ENCODE results near the gene PRKRIP1.
"Not testable (repeated sequence)": the region's sequence is repeated elsewhere in the genome, so short reads cannot be mapped to it uniquely, and the experiment has no call there.

The PRKRIP1 gene

GRCh38 chr7:102460467-102460866 lies 64.3 kb downstream of the PRKRIP1 start:
- DNase-seq, result no peak

- DNase-seq, result no peak
These were observed 67.8 kb downstream of the PRKRIP1 start for GRCh38 chr7:102463841-102464576.

DNA sequence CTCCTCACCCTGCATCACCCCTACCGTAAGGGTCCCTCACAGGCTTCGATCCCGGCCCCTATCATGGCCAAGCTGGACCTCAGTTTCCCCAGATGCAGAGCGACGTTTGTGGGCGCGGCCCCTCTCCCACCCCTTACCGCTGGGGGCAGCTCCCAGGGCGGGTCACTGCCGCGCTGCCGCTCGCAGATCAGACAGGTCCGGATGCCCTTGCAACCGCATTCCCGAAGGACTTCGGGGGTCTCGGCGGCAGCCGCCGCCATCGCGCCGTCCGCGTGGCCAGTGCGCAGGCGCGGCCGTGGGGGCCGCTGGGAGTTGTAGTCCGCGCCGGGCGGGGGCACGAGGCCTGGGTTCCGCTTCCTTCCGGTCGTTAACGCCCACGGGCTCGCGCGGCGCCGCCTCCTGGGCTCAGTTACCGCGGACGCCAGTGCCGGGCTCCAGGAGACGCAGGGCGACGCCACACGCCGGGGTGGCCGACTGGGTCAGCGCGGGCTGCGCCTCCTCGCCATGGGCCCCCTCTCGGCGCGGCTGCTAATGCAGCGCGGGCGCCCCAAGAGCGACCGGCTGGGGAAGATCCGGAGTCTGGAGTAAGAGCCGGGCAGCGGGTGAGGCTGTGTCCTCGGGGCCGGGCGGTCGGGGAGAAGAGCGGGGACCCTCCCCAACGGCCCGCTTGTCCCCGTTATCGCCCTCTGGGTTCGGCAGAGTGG lies 68.6 kb downstream of the PRKRIP1 start, which contains the start of the genes ALKBH4 and LRWD1:
ALKBH4 (minus strand) TSS at position 287 of the 704 bp plus-strand sequence; CDS start at position 260, 27 bp downstream.
LRWD1 (plus strand) TSS at position 408 of the 704 bp plus-strand sequence; CDS start at position 505, 97 bp downstream.
- peak; percentile 99 for DNase-seq

- DNase-seq, result no peak
These were observed 69.9 kb downstream of the PRKRIP1 start for GRCh38 chr7:102466097-102466496.

GRCh38 chr7:102467581-102468477 lies 71.7 kb downstream of the PRKRIP1 start:
- DNase-seq, result no peak

DNA sequence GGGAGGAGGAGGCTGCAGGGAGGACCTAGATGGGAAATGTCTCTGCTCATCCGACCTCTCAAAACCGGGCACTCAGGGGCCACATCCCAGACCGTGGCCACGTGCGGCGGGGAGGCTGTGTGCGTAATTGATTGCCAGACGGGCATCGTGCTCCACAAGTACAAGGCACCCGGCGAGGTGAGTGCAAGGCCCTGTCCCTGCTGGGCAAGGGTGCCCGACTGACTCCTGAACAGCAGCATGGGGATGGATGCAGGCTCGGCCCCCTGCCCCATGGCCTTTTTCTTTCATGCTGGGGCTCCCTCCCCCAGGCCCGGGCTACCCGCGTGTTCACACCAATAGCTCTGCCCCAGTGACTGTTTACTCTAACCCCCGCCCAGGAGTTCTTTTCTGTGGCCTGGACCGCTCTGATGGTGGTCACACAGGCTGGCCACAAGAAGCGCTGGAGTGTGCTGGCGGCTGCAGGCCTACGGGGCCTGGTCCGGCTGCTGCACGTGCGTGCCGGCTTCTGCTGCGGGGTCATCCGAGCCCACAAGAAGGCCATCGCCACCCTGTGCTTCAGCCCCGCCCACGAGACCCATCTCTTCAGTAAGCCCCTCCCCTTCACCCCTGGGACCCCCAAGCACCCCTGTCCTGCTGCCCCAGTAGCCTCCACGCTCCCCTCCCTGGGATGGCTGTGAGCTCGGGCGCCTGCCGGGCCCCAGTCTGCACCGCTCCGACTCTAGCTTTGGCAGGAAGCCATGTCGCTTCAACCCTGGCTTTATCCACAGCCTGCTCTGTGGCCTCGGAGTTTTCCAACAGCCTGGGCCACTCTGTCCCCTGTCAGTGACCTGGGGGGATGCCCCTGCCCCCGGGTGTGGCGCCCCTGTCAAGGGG lies 72.6 kb downstream of the PRKRIP1 start:
- DNase-seq, result no peak

- no peak for DNase-seq
These were observed 73.3 kb downstream of the PRKRIP1 start for GRCh38 chr7:102469351-102469971.

DNA sequence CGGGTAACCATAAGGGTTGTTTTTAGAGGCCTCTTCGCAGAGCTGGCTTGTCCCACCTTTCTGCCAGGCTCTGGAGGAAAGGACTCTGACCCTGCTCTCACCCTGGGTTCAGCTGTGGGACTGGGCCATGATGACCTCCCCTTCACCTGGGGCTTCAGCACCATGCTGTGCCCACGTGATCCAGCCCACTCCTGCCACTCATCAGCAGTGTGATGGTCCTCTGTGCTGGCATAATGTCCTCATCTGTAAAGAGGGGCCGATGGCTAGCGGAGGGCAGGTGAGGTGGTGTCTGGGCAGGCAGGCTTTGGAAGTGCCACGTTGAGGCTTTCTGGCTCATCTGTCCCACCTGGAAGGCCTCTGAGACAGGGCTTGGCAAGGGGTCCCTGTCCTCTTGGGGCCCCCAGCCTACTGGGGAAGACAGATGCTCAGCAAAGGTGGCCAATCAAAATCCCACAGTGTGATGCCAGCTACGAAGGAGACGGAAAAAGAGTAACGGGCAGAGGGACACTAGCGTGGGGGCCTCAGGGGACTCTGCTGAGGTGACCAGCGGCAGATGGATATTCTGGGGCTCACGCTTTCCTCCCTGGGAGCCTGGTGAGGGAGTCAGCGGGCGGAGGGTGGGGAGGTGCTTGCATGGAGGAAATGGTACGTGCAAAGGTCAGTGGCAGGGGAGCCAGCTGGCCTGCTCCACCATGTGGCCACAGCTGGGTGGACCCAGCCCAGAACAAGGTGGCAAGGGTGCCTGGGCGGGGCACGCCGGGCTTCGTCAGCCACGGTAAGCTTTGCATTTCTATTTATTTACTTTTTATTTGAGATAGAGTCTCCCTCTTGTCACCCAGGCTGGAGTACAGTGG lies 74.0 kb downstream of the PRKRIP1 start:
- DNase-seq, result no peak

- DNase-seq, result no peak
These were observed 75.6 kb downstream of the PRKRIP1 start for GRCh38 chr7:102471791-102472125.

DNA sequence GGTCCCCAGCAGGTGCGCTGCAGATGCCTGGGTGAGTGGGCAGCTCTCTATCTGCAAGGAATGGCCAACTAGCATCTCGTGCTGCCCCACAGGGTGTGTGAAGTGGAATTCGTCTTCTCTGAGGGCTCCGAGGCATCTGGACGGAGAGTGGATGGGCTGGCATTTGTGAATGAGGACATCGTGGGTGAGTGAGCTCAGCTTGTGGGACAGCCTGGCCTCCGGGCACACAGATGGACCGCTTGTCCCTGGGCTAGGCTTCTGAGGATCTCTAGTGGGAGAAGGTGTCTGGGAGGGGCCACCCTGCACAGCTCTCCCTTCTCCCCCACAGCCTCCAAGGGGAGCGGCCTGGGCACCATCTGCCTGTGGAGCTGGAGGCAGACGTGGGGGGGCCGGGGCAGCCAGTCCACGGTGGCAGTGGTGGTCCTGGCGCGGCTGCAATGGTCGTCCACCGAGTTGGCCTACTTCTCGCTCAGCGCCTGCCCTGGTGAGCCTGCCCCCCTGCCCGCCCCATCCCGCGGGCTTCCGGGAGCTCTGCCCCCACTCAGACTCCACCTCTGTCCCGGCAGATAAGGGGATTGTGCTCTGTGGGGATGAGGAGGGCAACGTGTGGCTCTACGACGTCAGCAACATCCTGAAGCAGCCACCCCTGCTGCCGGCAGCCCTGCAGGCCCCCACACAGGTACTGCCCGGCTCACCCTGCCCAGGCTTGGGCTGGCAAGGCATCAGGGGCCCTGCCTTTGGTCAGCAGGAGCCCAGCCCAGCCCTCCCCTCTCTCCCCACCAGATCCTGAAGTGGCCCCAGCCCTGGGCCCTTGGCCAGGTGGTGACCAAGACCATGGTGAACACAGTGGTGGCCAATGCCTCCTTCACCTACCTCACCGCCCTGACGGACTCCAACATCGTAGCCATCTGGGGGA lies 76.2 kb downstream of the PRKRIP1 start:
- DNase-seq, result no peak

DNA sequence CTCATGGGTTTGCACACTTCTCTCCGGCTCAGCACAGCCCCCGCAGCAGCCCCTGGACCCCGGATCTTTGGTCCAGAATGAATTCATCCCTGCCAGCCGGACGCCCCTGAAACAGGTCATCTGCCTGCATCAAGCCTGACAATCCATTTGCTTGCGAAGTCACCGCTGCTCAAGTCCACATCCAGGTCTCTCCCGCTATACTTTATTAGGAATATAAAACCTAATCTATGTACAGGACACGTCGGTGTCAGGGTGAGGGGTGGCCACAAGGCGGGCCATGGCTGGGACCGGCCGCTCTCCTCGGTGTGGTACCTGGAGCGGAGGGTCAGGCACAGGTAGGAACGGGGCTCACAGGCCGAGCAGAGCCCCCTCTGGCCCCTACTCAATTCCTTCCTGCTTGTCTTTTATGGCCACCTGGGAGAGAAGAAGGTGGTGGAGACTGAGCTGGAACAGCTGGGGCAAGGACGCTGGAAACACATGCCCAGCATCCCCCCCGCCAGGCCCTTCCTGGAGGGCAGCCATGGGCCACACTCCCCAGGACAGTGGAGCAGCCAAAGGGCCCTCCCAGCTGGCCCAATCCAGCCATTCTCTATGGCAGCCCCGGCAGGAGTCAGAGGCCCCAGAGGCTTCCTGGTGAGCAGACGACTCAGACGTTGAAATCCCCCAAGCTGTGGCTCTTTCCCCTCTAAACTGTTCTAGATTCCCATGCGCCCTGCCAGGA lies 77.3 kb downstream of the PRKRIP1 start:
- DNase-seq, result peak; percentile 49

GRCh38 chr7:102474116-102474515 lies 78.0 kb downstream of the PRKRIP1 start:
- DNase-seq, result not testable (repeated sequence)

DNA sequence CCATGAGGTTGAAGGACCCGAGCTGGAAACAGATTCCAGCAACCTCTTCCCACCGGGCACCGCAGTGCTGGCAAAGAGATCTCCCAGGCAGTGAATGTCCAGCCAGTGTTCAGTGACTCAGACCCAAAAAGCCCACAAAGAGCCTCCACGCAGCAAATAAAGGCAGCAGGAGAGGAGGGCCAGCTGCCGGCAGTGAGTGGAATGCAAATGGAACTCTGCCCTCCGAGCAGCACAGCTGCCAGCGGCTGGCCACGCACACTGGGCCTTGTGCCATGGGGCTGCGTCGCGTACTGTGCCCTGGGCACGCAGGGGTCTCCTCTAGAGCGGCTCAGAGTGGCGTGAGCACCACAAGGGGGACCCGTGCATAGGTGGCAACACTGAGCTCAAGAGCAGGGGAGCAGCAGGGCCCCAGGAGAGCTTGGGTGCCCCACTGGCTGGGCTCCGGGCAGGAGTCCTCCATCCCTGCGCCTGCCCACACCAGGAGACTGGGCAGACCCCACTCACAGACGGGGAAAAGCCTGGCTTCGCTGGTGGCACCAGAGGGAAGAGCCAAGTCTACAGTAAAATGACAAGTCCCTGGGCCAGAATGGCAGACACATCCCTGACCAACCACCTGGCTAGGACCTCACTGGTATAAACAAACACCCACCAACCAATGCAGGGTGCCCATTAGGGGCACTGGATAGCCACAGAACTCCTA lies 78.7 kb downstream of the PRKRIP1 start:
- not testable (repeated sequence) for DNase-seq
